ENCODE results near the gene MLPH. TPM values are rescaled to one million over a fixed set of nuclear protein-coding genes. Genes with fewer than 3 reads are reported as not detected.

The MLPH gene
- total RNA-seq, 1 donor from 2014 or later: not detected

- H3K79me2 ChIP-seq (ENCODE audit: low read depth): no peaks in the 10 kb centered on the region
- no peak for TF ChIP-seq CTCF (IDR thresholded peaks at IDR 0.05)
- TF ChIP-seq EZH2phosphoT487 (IDR thresholded peaks at IDR 0.05): no peak
- no peak for TF ChIP-seq EZH2 (IDR thresholded peaks at IDR 0.05)
- no peak overlapping the region for H3K4me2 ChIP-seq
- no peak overlapping the region for H3K9ac ChIP-seq
- Mint-ChIP-seq H3K36me3 (no peaks in the 10 kb centered on the region), H3K27me3 (ENCODE audit: insufficient read depth, low read depth) (peaks cover 52% of the 10 kb centered on the region), H3K27ac (no peak overlapping the region), H3K4me1 (peaks cover 2% of the 10 kb centered on the region), H3K9me3 (no peaks in the 10 kb centered on the region), H3K4me3 (no peak overlapping the region)
- peaks cover 8% of the 10 kb centered on the region for H3K4me1 ChIP-seq
- no peaks in the 10 kb centered on the region for H4K20me1 ChIP-seq (ENCODE audit: low read depth)
- no peak overlapping the region for H3K4me3 ChIP-seq
- no peaks in the 10 kb centered on the region for H3F3A ChIP-seq (ENCODE audit: low read depth)
- no peaks in the 10 kb centered on the region for H3K36me3 ChIP-seq
- H3K27me3 ChIP-seq: peaks cover 95% of the 10 kb centered on the region
- H3K9me3 ChIP-seq (ENCODE audit: low read depth): no peaks in the 10 kb centered on the region
- no peak overlapping the region for H3K27ac ChIP-seq
- DNase-seq (ENCODE audit: low spot score): no peak
- H2AFZ ChIP-seq (replicated peaks): no peak overlapping the region
These were observed 1.7 kb upstream of the MLPH start for GRCh38 chr2:237485304-237485703.

- peaks cover 52% of the 10 kb centered on the region for H3K27me3 Mint-ChIP-seq (ENCODE audit: insufficient read depth, low read depth)
- Histone ChIP-seq H3K4me2 (peak overlapping the region; percentile 82), H4K20me1 (ENCODE audit: low read depth) (no peaks in the 10 kb centered on the region), H3K9ac (no peak overlapping the region), H2AFZ (replicated peaks) (no peak overlapping the region), H3K4me3 (peak overlapping the region; percentile 51), H3F3A (ENCODE audit: low read depth) (no peaks in the 10 kb centered on the region), H3K4me1 (peaks cover 8% of the 10 kb centered on the region), H3K27ac (no peak overlapping the region), H3K27me3 (peaks cover 91% of the 10 kb centered on the region), H3K9me3 (ENCODE audit: low read depth) (no peaks in the 10 kb centered on the region), H3K36me3 (no peaks in the 10 kb centered on the region), H3K79me2 (ENCODE audit: low read depth) (no peaks in the 10 kb centered on the region)
- no peaks in the 10 kb centered on the region for H3K36me3 Mint-ChIP-seq
- no peak for DNase-seq (ENCODE audit: low spot score)
- H3K9me3 Mint-ChIP-seq: peaks cover 3% of the 10 kb centered on the region
- H3K27ac Mint-ChIP-seq: no peak overlapping the region
- H3K4me3 Mint-ChIP-seq: peak overlapping the region; percentile 77
- H3K4me1 Mint-ChIP-seq: peaks cover 2% of the 10 kb centered on the region
- TF ChIP-seq EZH2phosphoT487 (IDR thresholded peaks at IDR 0.05) (no peak), EZH2 (IDR thresholded peaks at IDR 0.05) (no peak), CTCF (IDR thresholded peaks at IDR 0.05) (no peak)
These were observed 1.2 kb upstream of the MLPH start for GRCh38 chr2:237485844-237486243.

- Histone ChIP-seq H3K9me3 (ENCODE audit: low read depth) (no peaks in the 10 kb centered on the region), H3K79me2 (ENCODE audit: low read depth) (no peaks in the 10 kb centered on the region), H4K20me1 (ENCODE audit: low read depth) (no peaks in the 10 kb centered on the region), H3K36me3 (no peaks in the 10 kb centered on the region), H3K27me3 (peaks cover 86% of the 10 kb centered on the region), H3K4me1 (peaks cover 8% of the 10 kb centered on the region), H3K27ac (no peak overlapping the region), H3K4me3 (peak overlapping the region; percentile 51), H3K9ac (no peak overlapping the region), H3K4me2 (peak overlapping the region; percentile 82), H3F3A (ENCODE audit: low read depth) (no peaks in the 10 kb centered on the region), H2AFZ (replicated peaks) (no peak overlapping the region)
- H3K27ac Mint-ChIP-seq: no peak overlapping the region
- no peaks in the 10 kb centered on the region for H3K36me3 Mint-ChIP-seq
- peak; percentile 52 for DNase-seq (ENCODE audit: low spot score)
- peaks cover 2% of the 10 kb centered on the region for H3K4me1 Mint-ChIP-seq
- peak overlapping the region; percentile 77 for H3K4me3 Mint-ChIP-seq
- peaks cover 9% of the 10 kb centered on the region for H3K9me3 Mint-ChIP-seq
- peaks cover 51% of the 10 kb centered on the region for H3K27me3 Mint-ChIP-seq (ENCODE audit: insufficient read depth, low read depth)
- TF ChIP-seq EZH2 (IDR thresholded peaks at IDR 0.05): peak; percentile 89
- no peak for TF ChIP-seq CTCF (IDR thresholded peaks at IDR 0.05)
- TF ChIP-seq EZH2phosphoT487 (IDR thresholded peaks at IDR 0.05): peak; percentile 64
These were observed 675 bp upstream of the MLPH start for GRCh38 chr2:237486334-237486818.

Measured in neural progenitor cell (in vitro differentiated cells).